Fibroblast of pulmonary artery (primary cell): ENCODE data around the gene CD300LB.

Experiments used
- DNase-seq: peaks from one replicate; pipeline ENCODE4 v3.0.0-alpha.2; 2010; ENCODE audit warnings: low read depth
- H3K4me3 ChIP-seq: replicated peaks from 2 replicates; pipeline ENCODE4 v1.5.1; 2011; ENCODE audit warnings: low read depth, mild to moderate bottlenecking, control low read depth, low read length, moderate library complexity
- CTCF ChIP-seq: IDR thresholded peaks from 2 replicates; pipeline ENCODE4 v1.5.1; 2011; ENCODE audit warnings: mild to moderate bottlenecking, control low read depth, low read length, inconsistent platforms; ENCODE audit errors: missing control alignments

The CD300LB gene

GRCh38 chr17:74543891-74544760 lies 12.9 kb upstream of the CD300LB start:
- TF ChIP-seq CTCF = no peak
- H3K4me3 ChIP-seq = no peak overlapping the region

DNA sequence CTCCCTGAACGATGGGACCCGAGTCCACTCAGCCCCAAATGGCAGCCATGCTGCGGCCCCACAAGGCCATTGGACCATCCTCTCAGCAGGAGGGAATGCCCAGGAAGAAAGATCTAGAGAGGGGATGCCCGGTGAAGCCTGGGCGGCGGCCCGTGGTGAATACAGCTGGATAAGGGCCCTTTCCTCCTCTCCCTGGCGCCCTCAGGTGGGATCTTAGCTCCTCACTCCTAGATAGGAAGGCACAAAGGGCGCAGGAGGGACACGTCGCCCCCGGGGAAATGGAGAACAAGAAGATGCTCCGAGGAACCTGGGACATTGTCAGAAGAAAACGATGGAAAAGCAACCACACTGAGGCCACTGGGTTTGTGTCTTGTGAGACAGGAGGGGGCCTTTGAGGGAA lies 12.1 kb upstream of the CD300LB start:
- no peak for TF ChIP-seq CTCF
- no peak for DNase-seq

More at GRCh38 chr17:74543891-74544760, 12.9 kb upstream of the CD300LB start:
- no peak for DNase-seq

DNA sequence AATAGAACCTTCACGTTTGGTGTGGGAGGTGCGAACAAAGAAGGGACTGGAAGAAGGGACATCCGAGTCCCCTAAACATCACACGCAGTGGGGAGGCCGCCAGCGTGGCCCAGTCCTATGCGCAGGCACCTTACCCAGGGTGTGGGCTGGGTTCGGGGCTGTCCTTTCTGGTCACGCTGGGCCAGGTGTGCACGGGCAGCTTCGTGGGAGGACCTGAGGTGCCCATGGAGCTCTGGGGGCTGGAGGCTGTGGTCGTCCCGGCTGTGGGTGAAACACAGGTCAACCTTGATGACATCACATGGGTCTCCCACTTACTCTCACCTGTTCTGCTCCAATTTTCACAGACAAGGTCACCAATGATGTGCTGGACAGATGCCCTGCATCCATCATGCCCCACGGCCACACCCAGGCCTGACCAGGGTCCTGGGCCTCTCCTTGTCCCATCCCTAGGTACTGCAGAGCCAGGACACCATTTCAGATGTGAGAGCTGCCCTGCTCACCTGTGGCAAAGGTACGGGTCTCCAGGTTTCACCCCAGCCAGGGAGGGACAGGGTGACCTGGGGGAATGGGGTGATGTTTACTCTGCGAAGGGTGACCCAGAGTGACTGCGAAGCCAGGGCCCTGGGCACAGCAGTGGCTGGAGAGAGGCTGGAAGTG lies 11.6 kb upstream of the CD300LB start:
- TF ChIP-seq CTCF = no peak
- no peak for DNase-seq
- H3K4me3 ChIP-seq = no peak overlapping the region

More for the DNA sequence above, 12.1 kb upstream of the CD300LB start:
- no peak overlapping the region for H3K4me3 ChIP-seq

GRCh38 chr17:74542166-74542565 lies 10.9 kb upstream of the CD300LB start:
- no peak for TF ChIP-seq CTCF
- no peak overlapping the region for H3K4me3 ChIP-seq
- no peak for DNase-seq

DNA sequence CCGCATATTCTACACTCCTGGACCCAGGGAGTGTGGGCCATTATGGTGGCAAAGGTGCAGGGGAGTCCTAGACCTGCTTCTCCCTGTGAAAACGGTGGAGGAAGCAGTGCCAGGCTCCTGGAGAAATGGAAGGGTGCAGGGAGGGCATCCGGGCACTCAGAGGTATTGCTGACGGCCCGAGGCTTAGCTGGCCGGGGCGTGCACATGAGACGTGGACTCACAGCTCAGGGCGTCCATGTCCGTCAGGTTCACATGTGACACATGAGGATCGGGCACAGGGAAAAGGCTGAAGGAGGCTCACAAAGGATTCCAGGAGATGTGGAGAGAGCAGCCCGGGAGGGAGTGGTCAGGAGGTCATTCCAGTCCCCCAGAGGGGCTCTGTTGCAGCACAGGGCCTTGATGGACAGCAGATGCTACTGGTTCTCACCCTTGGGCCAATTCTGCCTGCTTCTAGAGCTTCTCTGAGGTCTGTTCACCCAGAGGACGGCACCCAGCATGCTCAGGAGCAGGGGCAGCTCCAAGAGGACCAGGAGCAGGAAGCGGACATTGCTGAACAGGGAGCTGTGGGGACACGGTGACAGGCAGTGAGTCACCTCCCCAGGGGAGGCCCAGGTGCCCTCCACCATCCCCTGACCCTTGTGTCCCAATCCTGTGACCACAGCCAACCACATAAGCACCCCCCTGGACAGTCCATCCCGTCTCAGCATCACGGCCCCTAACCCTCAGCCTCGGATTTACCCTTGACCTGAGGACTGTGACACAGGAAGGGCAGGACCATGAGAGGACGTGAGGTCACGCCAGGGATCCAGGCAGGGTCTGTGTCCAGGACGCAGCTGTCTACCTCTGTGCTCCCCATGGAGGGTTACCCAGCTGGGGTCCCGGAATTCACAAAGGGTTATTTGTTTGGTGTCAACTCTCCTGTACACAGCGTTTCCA lies 10.2 kb upstream of the CD300LB start:
- no peak overlapping the region for H3K4me3 ChIP-seq
- TF ChIP-seq CTCF = no peak
- no peak for DNase-seq

- no peak overlapping the region for H3K4me3 ChIP-seq
- DNase-seq = no peak
- no peak for TF ChIP-seq CTCF
Observed at GRCh38 chr17:74539281-74539820, 8.1 kb upstream of the CD300LB start.
